Chondrocyte (in vitro differentiated cells): ENCODE measurements around the gene PRX. TPM values are rescaled to one million over a fixed set of nuclear protein-coding genes. Genes with fewer than 3 reads are reported as not detected.

Source experiments
- DNase-seq: peaks from one replicate; pipeline ENCODE4 v3.0.0; 2021; ENCODE audit warnings: mixed read lengths, low spot score
- H3K27ac Mint-ChIP-seq: one replicate; pipeline ENCODE4 v1.8.0; 2021; ENCODE audit warnings: mild to moderate bottlenecking, moderate library complexity, mixed read lengths; ENCODE audit not compliant: unreplicated experiment
- H3K27me3 Mint-ChIP-seq: 2 replicates; pipeline ENCODE4 v1.8.0; 2021; ENCODE audit warnings: low read depth, mixed read lengths
- H3K36me3 Mint-ChIP-seq: 2 replicates; pipeline ENCODE4 v1.8.0; 2021; ENCODE audit warnings: low read depth, mixed read lengths
- H3K4me1 Mint-ChIP-seq: 2 replicates; pipeline ENCODE4 v1.8.0; 2021; ENCODE audit warnings: low read depth, mild to moderate bottlenecking, mixed read lengths
- H3K4me3 Mint-ChIP-seq: one replicate; pipeline ENCODE4 v1.8.0; 2021; ENCODE audit warnings: mild to moderate bottlenecking, moderate library complexity, mixed read lengths; ENCODE audit not compliant: unreplicated experiment
- H3K9me3 Mint-ChIP-seq: 2 replicates; pipeline ENCODE4 v1.8.0; 2021; ENCODE audit warnings: low read depth, mixed read lengths
- total RNA-seq: library from RNA; stranded (reverse); gene quantifications from 3 replicates; pipeline ENCODE4 v1.2.1, GENCODE V29; 2021
- TF ChIP-seq, protein P1 (sequence below): fragments of 200-600 bp; sonication (generic); IDR thresholded peaks from 2 replicates; pipeline ENCODE4 v1.5.0; 2021; ENCODE audit warnings: antibody characterized with exemption, mild to moderate bottlenecking, moderate library complexity

Gene PRX
- total RNA-seq, 1 donor from 2014 or later: 4.9 TPM

- Mint-ChIP-seq H3K4me1 (peaks cover 26% of the 10 kb centered on the region), H3K36me3 (peaks cover 8% of the 10 kb centered on the region), H3K9me3 (no peaks in the 10 kb centered on the region), H3K4me3 (no peak overlapping the region), H3K27me3 (no peaks in the 10 kb centered on the region), H3K27ac (peak overlapping the region; percentile 81)
- TF ChIP-seq, protein P1, sequence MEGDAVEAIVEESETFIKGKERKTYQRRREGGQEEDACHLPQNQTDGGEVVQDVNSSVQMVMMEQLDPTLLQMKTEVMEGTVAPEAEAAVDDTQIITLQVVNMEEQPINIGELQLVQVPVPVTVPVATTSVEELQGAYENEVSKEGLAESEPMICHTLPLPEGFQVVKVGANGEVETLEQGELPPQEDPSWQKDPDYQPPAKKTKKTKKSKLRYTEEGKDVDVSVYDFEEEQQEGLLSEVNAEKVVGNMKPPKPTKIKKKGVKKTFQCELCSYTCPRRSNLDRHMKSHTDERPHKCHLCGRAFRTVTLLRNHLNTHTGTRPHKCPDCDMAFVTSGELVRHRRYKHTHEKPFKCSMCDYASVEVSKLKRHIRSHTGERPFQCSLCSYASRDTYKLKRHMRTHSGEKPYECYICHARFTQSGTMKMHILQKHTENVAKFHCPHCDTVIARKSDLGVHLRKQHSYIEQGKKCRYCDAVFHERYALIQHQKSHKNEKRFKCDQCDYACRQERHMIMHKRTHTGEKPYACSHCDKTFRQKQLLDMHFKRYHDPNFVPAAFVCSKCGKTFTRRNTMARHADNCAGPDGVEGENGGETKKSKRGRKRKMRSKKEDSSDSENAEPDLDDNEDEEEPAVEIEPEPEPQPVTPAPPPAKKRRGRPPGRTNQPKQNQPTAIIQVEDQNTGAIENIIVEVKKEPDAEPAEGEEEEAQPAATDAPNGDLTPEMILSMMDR: no peak
- DNase-seq: no peak
These were observed 33.1 kb upstream of the PRX start for GRCh38 chr19:40446263-40446784.

GRCh38 chr19:40445780-40446262, 32.6 kb upstream of the PRX start:
- Mint-ChIP-seq H3K36me3 (peaks cover 12% of the 10 kb centered on the region), H3K27me3 (no peaks in the 10 kb centered on the region), H3K27ac (peak overlapping the region; percentile 66), H3K9me3 (no peaks in the 10 kb centered on the region), H3K4me1 (peaks cover 29% of the 10 kb centered on the region), H3K4me3 (no peak overlapping the region)
- TF ChIP-seq, protein P1: no peak
- no peak for DNase-seq

GRCh38 chr19:40444825-40445312, 31.7 kb upstream of the PRX start:
- peaks cover 13% of the 10 kb centered on the region for H3K36me3 Mint-ChIP-seq
- H3K27me3 Mint-ChIP-seq: no peaks in the 10 kb centered on the region
- TF ChIP-seq, protein P1: peak; percentile 57
- peak overlapping the region; percentile 97 for H3K27ac Mint-ChIP-seq
- H3K4me3 Mint-ChIP-seq: peak overlapping the region; percentile 100
- peaks cover 29% of the 10 kb centered on the region for H3K4me1 Mint-ChIP-seq
- no peak for DNase-seq
- no peaks in the 10 kb centered on the region for H3K9me3 Mint-ChIP-seq

- Mint-ChIP-seq H3K4me1 (peaks cover 29% of the 10 kb centered on the region), H3K4me3 (peak within 1 kb of the TSS; percentile 100), H3K9me3 (no peaks in the 10 kb centered on the region), H3K27ac (peak within 1 kb of the TSS; percentile 99), H3K36me3 (peaks cover 13% of the 10 kb centered on the region), H3K27me3 (no peaks in the 10 kb centered on the region)
- peak; percentile 98 for DNase-seq
- TF ChIP-seq, protein P1: no peak
These were observed 31.0 kb upstream of the PRX start, which contains the start of gene SERTAD3 for GRCh38 chr19:40444000-40444824. Gene SERTAD3 (minus strand): TSS chr19:40444335. CDS start chr19:40442080, 2,255 bp downstream.

GRCh38 chr19:40443131-40443999, 30.2 kb upstream of the PRX start:
- Mint-ChIP-seq H3K9me3 (no peaks in the 10 kb centered on the region), H3K27me3 (no peaks in the 10 kb centered on the region), H3K4me1 (peaks cover 29% of the 10 kb centered on the region), H3K36me3 (peaks cover 13% of the 10 kb centered on the region), H3K4me3 (peak overlapping the region; percentile 100), H3K27ac (peak overlapping the region; percentile 99)
- DNase-seq: peak; percentile 100
- TF ChIP-seq, protein P1: no peak
